ENCODE measurements around the gene DPRX. TPM values are rescaled to one million over a fixed set of nuclear protein-coding genes. Genes with fewer than 3 reads are reported as not detected.

The DPRX gene
- total RNA-seq, 2 donors from 2014 or later, result not detected

DNA sequence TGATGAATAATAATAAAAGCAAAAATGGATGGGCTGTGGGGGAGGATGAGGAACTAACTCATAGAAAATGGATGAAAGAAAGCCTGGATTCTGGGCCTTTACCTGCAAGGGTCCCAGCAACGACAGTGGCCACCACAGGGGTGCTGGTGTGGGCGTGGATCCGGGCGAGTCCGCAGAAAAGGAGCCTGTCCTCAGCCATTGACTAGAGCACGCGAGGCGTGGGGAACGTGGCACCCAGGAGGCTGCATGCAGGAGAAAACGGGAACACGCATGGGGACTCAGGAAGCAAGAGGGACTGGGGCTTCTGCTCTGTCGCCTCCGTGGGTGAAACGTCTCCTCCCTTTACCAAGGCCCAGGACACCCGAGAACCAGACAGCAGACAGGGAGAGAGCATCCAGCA lies 25.8 kb upstream of the DPRX start:
- Mint-ChIP-seq H3K36me3 (ENCODE audit: low read depth) (no peaks in the 10 kb centered on the region), H3K4me3 (no peak overlapping the region), H3K9me3 (no peaks in the 10 kb centered on the region), H3K27ac (peak overlapping the region; percentile 21), H3K27me3 (ENCODE audit: insufficient read depth) (no peaks in the 10 kb centered on the region), H3K4me1 (peaks cover 13% of the 10 kb centered on the region)
- Histone ChIP-seq H3K27ac (ENCODE audit: low read depth, low read length) (no peak overlapping the region), H3K36me3 (ENCODE audit: control insufficient read depth, insufficient read depth, low read length) (no peaks in the 10 kb centered on the region), H3K9ac (ENCODE audit: extremely low read depth, low read length, poor library complexity, severe bottlenecking) (no peak overlapping the region), H3K9me3 (ENCODE audit: control insufficient read depth, low read length) (no peaks in the 10 kb centered on the region), H3K4me1 (ENCODE audit: control insufficient read depth, insufficient read depth, low read length) (no peaks in the 10 kb centered on the region), H3K4me3 (ENCODE audit: low read length) (no peak overlapping the region), H3K27me3 (ENCODE audit: control insufficient read depth, insufficient read depth, low read length, poor library complexity, severe bottlenecking) (no peaks in the 10 kb centered on the region)
- TF ChIP-seq, protein P1, sequence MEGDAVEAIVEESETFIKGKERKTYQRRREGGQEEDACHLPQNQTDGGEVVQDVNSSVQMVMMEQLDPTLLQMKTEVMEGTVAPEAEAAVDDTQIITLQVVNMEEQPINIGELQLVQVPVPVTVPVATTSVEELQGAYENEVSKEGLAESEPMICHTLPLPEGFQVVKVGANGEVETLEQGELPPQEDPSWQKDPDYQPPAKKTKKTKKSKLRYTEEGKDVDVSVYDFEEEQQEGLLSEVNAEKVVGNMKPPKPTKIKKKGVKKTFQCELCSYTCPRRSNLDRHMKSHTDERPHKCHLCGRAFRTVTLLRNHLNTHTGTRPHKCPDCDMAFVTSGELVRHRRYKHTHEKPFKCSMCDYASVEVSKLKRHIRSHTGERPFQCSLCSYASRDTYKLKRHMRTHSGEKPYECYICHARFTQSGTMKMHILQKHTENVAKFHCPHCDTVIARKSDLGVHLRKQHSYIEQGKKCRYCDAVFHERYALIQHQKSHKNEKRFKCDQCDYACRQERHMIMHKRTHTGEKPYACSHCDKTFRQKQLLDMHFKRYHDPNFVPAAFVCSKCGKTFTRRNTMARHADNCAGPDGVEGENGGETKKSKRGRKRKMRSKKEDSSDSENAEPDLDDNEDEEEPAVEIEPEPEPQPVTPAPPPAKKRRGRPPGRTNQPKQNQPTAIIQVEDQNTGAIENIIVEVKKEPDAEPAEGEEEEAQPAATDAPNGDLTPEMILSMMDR (conservative IDR thresholded peaks at IDR 0.05), result no peak
- 91 to 95% methylated on average over 6 to 15 of the region's 15 CpGs for WGBS, 2 experiments (ENCODE audit: insufficient coverage in 1 of 2, insufficient read length in 1 of 2)
- DNase-seq, result no peak

DNA sequence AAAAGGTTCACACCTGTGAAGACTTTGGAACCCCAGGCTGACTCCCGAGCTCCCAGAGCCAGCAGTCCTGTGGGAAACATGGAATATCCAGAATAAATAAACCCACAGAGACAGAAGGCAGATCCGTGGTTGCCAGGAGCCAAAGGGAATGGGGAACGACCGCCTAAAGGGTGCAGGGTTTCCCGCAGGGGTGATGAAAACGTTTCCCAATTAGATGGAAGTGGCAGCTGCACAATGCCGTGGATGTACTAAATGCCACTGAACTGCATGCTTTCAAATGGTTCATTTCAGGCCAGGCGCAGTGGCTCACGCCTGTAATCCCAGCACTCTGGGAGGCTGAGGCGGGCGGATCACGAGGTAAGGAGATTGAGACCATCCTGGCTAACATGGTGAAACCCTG lies 23.4 kb upstream of the DPRX start:
- peaks cover 17% of the 10 kb centered on the region for H3K4me1 Mint-ChIP-seq
- H3K27me3 Mint-ChIP-seq (ENCODE audit: insufficient read depth), result no peaks in the 10 kb centered on the region
- WGBS, 2 experiments (ENCODE audit: insufficient coverage in 1 of 2, insufficient read length in 1 of 2), result 90 to 95% methylated on average over 8 to 12 of the region's 12 CpGs

DNA sequence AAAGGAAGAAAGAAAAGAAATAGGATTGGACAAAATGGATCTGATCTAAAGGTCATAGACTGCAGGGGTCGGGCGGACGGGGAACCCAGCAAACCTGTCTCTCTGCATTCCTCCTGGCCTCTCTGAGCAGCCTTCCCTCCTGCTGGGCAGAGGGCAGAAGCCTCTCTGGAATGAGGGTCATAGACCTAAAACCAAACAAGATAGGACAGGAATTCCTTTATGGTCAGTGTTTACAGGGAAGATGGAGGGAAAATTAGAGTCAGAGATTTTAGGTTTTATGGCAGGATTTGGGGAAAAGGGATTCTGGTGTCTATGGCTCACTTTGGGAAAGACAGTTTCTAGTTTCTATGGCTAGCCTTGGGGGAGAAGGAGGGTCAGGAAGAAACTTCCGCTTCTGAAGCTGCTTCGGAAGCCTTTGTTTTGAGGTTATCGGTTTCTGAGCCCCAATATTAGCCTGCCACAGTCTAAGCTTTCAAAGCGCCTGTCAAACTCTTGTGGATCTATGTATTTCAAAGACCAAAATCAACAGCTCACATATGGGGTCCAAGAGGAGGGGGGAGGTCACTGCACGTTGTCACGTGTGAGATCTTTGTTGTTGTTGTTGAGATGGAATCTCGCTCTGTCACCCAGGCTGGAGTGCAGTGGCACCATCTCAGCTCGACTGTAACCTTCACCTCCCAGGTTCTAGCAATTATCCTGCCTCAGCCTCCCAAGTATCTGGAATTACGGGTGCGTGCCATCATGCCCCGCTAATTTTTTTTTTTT lies 18.9 kb upstream of the DPRX start:
- TF ChIP-seq, protein P1 (conservative IDR thresholded peaks at IDR 0.05), result no peak
- H3K36me3 ChIP-seq (ENCODE audit: control insufficient read depth, insufficient read depth, low read length), result no peaks in the 10 kb centered on the region
- no peak overlapping the region for H3K4me3 ChIP-seq (ENCODE audit: low read length)
- H3K27ac Mint-ChIP-seq, result peak overlapping the region; percentile 98
- H3K36me3 Mint-ChIP-seq (ENCODE audit: low read depth), result no peaks in the 10 kb centered on the region
- peak overlapping the region; percentile 70 for H3K27ac ChIP-seq (ENCODE audit: low read depth, low read length)
- H3K9me3 ChIP-seq (ENCODE audit: control insufficient read depth, low read length), result no peaks in the 10 kb centered on the region
- H3K4me3 Mint-ChIP-seq, result peak overlapping the region; percentile 35
- H3K27me3 ChIP-seq (ENCODE audit: control insufficient read depth, insufficient read depth, low read length, poor library complexity, severe bottlenecking), result no peaks in the 10 kb centered on the region
- peak overlapping the region; percentile 67 for H3K9ac ChIP-seq (ENCODE audit: extremely low read depth, low read length, poor library complexity, severe bottlenecking)
- H3K9me3 Mint-ChIP-seq, result no peaks in the 10 kb centered on the region
- H3K4me1 Mint-ChIP-seq, result peaks cover 16% of the 10 kb centered on the region
- no peaks in the 10 kb centered on the region for H3K27me3 Mint-ChIP-seq (ENCODE audit: insufficient read depth)
- peak; percentile 94 for DNase-seq
- 76 to 80% methylated on average over 10 to 14 of the region's 14 CpGs for WGBS, 2 experiments (ENCODE audit: insufficient coverage in 1 of 2, insufficient read length in 1 of 2)
- H3K4me1 ChIP-seq (ENCODE audit: control insufficient read depth, insufficient read depth, low read length), result peaks cover 2% of the 10 kb centered on the region

More for the DNA sequence above, 23.4 kb upstream of the DPRX start:
- peaks cover 2% of the 10 kb centered on the region for H3K4me1 ChIP-seq (ENCODE audit: control insufficient read depth, insufficient read depth, low read length)
- Mint-ChIP-seq H3K36me3 (ENCODE audit: low read depth) (no peaks in the 10 kb centered on the region), H3K27ac (no peak overlapping the region), H3K9me3 (no peaks in the 10 kb centered on the region), H3K4me3 (no peak overlapping the region)
- no peak overlapping the region for H3K9ac ChIP-seq (ENCODE audit: extremely low read depth, low read length, poor library complexity, severe bottlenecking)
- TF ChIP-seq, protein P1 (conservative IDR thresholded peaks at IDR 0.05), result no peak
- H3K27ac ChIP-seq (ENCODE audit: low read depth, low read length), result no peak overlapping the region
- H3K4me3 ChIP-seq (ENCODE audit: low read length), result no peak overlapping the region
- no peaks in the 10 kb centered on the region for H3K9me3 ChIP-seq (ENCODE audit: control insufficient read depth, low read length)
- no peaks in the 10 kb centered on the region for H3K36me3 ChIP-seq (ENCODE audit: control insufficient read depth, insufficient read depth, low read length)
- H3K27me3 ChIP-seq (ENCODE audit: control insufficient read depth, insufficient read depth, low read length, poor library complexity, severe bottlenecking), result no peaks in the 10 kb centered on the region
- DNase-seq, result no peak

Data from endodermal cell (in vitro differentiated cells).